HG03196 (cell line): ENCODE data around the gene HSPB8.

ENCODE experiments used
- ATAC-seq: cut with Tn5 transposase; IDR thresholded peaks from one replicate; pipeline ENCODE4 v1.9.1; 2021; ENCODE audit not compliant: unreplicated experiment

Gene HSPB8, protein sequence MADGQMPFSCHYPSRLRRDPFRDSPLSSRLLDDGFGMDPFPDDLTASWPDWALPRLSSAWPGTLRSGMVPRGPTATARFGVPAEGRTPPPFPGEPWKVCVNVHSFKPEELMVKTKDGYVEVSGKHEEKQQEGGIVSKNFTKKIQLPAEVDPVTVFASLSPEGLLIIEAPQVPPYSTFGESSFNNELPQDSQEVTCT

DNA sequence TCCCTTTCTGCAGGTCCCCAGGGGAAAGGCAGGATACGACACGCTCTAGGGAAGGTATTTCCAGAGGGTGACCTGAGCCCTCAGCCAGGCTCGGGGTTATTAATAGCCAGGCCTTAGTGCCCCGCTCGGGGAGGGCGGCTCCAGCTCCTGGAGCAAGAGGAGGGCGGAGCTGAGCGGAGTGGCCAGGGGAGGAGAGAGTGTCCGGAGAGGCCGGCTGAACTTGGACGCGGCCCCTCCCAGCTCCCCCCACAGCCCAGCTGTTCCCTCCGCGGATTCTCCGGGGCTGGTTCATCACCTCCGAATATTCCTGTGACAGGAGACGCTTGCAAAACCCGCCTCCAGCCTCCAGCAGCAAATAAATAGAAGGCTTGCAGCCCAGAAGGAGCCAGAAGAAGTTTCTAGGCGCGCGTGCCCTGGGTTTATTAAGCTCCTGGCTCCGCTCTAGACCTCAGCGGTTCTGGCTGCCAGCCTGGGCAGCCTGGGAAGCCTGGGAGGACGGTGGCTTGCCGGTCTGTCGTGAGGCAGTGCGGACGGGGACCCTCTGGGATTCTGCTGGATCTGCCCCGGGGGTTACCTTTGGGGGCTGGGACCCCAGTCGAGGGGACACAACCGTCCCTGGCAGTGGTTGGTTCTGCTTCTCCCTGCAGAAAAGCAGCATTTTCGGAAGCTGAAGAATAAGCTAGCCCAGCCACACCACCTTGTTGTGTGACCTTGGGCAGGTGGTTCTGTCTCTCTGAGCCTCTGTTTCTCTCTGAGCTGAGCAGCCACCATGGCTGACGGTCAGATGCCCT, at the start of gene HSPB8:
Gene HSPB8 (plus strand): TSS at position 388 of the 791 bp plus-strand sequence. CDS start 382 bp downstream, at position 770.
- no peak for ATAC-seq

DNA sequence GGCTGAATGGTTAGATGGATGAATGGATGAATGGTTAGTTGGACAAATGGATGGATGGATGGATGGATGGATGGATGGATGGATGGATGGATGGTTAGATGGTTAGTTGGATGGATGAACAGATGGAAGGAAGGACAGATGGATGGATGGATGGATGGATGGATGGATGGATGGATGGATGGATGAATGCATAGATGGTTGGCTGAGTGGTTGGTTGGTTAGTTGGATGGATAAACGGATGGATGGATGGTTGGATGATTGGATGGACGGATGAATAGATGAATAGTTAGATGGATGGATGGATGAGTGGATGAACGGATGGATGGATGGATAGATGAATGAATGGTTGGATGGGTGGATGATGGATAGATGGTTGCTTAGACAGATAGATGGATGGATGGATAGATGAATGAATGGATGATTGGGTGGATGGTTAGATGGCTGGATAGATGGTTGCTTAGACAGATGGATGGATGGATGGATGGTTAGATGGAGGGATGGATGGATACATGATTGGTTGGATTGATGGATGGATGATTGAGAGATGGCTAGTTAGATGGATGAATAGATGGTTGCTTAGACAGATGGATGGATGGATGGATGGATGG, 48.8 kb upstream of the HSPB8 start:
- no peak for ATAC-seq

DNA sequence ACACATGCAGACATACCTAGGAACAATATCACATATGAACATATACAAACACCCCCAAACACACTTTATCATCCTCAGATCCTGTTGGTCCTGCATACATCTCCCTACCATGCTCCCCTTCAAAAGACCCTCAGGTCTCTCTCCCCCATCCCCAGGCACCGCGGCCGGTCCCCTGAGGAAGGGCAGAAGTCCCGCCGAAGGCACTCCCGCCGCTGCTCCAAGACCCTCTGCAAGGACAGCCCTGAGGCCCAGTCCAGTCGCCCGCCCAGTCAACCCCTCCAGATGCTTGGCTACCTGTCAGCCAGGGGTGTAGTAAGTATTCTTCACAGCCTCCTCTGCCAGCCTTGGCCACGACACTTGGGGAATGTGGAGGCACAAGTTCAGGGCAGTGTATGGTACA, 48.2 kb upstream of the HSPB8 start:
- ATAC-seq: no peak

DNA sequence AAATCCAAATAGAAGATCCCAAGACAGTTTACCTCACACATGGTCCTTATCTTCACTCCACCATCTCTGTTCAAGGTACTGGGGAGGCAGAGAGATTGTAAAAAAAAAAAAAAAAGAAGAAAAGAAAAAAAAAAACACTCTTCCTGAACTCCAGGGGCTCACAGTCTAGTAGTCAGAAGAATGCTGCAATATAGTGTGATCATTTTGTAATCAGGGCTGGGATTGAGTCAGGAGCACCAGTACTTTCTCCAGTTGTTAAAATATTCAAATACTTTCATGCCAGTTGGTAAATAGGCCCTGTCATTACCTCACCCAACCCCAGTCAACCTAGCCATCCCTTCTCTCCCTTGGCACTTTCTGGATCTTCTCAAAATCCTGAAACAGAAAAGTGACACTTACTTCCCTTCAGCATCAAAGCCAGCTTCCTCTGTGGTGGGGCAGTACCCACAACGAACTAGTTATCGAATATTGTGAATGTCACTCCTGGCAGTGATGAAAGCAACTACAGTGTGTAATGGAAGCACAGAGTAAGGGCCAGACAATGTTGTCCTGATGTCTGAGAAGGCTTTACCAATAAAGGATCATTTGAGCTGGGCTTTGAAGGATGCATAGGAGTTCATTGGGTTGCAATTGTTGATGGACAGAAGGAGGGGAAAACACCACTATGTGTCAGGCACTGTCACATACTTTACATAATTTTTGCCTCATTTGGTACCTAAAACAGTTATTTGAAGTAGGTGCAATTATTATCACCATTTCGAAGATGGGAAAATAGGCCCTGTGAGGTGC, 44.3 kb upstream of the HSPB8 start:
- no peak for ATAC-seq

DNA sequence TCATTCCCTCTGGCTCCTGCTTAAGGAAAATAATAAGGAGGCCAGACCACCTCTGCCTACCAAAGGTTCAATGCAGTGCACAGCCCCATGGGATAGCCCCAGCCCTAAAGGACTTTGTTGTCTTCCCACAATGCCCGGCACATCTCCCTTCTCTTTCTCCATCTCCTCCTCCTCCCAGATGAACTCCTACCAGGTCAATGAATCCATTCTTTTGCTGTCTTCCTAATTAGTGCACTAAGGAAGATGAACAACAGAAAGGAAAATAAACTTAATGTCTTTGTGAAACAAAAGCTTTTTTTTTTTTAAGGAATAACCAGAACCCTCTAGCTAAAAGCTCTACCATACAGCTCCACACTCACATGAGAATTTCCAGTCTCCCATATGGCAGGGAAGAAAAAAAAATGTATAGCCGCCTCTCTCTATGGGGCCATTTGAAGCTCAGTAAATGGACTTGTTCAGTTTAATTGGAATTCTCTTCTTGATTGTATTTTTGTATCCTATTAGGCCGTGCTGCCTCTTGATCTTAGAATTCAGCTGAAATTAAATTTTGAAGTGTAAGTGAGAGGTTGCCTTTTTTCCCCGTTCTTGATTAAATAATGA, 41.8 kb upstream of the HSPB8 start:
- no peak for ATAC-seq

DNA sequence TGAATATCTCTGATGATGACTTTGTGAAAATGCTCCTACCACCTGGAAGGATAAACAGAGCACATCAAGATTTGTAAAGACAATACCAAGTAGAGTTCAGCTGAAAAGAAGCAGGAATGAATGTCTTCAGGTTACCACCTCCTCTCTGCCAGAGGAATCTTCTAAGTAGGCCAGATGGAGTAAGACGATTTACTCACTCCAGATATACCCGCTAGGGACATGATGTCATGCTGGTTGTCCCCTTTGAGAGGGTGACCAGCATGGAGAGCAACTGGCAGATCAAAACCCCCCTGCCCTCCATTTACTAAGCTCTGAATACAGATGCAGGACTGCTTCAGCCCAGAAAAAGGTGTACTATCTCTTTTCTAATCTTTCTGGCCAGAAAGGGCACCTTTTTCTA, 39.3 kb upstream of the HSPB8 start:
- no peak for ATAC-seq

DNA sequence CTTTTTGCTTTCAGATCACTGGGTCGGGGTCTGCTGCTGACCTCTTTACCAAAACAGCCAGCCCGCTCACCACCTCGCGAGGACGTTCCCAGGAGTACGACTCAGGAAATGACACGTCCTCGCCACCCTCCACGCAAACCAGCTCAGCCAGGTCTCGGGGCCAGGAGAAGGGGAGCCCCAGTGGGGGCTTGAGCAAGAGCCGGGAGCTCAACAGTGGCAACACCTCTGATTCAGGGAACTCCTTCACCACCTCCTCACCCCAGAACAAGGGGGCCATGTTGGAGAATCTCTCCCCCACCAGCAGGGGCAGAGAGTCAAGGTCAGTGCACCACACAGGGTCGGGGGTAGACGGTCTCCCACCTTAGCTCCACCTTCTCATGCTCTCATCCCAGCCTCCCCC, 33.4 kb upstream of the HSPB8 start:
- ATAC-seq: no peak

DNA sequence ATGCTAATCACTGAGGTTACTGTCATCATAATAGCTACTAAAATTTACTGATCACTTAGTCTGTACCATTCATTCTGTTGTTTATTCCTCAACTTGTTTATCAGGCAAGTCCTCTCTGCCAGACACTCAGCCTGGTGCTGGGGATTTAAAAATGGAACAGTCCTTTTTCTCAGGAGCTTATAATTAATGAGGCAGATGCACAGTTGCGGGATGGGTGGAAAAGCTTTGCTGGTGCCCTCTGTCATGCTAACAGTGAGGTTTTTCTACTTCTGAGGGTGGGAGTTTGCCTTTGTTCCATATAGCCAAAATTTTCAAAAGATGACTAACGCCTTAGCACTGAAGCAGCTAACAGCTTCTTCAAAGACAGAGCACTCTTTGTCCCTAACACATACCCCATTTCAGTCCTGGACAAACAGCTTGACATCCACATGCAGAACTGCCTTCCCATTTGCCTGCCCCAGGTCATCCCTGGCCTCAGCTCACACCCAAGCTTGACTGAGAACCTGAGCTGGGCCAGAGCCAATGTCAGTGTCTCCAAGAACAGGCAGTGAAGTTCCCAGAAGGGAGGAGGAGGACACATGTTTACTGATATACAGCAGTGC, 30.8 kb upstream of the HSPB8 start:
- no peak for ATAC-seq

DNA sequence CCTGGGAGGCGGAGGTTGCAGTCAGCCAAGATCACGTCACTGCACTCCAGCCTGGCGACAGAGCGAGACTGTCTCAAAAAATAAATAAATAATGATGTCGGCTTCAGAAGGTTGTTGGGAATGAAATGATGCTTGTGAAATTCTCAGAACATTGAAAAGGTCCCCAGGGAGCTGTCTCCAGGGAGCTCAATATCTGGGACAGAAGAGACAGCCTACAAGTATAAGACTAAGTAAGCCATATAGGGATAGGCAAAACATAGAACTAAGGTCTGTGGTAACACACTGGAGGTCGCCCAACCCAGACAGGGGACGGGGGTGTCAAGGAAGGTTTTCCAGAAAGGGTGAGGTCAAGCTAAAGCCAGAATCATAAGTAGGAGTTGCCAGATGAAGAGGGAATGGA, 29.5 kb upstream of the HSPB8 start:
- no peak for ATAC-seq

DNA sequence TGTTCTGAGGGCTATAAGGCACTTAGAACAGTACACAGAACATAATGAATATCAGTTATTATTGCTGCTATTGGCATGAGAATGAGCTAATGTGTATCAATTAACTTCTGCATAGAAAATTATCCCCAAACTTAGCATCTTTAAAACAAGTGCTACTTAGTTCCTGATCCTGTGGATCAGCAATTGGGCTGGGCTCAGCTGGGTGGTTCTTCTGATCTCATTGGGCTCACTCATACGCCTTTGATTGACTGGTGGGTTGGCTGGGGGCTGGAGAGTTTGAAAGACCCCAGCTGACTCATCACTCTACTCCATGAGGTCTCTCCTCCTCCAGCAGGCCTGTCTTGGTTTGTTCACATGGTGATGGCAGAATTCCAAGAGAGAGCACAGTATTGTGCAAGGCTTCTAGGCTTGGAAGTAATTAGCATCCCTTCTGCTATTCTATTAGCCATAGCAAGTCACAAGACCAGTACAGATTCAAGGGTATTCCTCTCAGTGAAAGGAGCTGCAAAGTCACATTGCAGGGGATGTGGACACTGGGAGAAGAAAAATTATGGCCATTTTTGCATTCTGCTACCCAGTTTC, 27.2 kb upstream of the HSPB8 start:
- ATAC-seq: no peak

DNA sequence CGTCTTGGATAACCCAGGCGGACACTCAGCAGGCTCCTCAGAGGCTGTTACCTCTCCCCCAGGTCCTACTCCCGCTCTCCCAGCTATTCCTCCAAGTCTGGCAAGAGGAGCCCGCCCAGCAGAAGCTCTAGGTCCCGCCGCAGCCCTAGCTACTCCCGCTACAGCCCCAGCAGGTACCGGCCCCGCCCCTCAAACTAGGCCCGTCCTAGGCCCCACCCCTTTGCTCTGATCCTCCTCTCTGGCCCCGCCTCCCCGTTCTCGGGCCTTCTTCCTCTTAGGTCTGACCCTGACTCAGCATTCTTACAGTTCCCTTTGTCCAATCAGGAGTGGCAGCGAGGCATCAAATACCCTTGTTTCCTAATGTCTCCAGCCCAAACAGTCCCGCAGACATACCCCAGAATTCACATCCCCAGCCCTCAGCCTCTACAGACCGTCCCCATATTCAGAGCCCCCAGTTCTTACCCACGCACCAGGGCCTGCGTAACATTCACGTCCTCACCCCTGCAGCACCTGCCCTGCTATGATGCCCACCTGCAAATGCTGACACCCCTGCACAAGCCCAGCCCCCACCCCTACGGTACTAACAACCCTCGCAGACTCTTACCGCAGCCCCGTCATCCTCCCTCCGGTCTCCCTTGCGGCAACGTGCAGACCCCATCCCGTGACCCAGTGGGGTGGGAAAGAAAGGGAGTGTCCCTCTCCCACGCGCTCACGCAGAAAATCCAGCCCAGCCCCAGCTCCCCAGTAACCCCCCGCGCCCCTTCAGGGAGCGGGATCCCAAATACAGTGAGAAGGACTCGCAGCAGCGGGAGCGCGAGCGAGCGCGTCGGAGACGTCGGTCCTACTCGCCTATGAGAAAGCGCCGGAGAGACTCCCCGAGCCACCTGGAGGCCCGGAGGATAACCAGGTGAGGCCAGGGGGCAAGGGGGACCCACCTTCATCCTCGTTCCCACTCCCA, 25.0 kb upstream of the HSPB8 start:
- ATAC-seq: no peak

DNA sequence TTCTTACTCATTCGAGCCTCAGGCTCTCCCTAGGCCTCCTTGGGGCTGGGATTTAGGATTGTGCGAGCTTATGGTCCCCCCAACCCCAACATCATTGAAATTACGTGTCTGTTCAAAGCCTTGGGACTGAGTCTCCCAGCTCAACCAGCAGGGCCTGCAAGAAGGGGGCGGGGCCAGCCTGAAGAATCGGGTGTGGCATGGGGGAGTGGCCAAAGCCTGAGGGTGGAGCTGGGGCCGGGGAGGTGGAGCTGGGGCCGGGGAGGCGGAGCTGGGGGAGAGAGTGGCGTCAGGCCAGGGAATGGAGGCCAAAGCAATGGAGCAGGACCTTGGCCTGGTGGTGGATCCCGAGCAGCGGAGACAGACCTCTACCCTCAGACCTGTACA, 24.3 kb upstream of the HSPB8 start:
- ATAC-seq: no peak

DNA sequence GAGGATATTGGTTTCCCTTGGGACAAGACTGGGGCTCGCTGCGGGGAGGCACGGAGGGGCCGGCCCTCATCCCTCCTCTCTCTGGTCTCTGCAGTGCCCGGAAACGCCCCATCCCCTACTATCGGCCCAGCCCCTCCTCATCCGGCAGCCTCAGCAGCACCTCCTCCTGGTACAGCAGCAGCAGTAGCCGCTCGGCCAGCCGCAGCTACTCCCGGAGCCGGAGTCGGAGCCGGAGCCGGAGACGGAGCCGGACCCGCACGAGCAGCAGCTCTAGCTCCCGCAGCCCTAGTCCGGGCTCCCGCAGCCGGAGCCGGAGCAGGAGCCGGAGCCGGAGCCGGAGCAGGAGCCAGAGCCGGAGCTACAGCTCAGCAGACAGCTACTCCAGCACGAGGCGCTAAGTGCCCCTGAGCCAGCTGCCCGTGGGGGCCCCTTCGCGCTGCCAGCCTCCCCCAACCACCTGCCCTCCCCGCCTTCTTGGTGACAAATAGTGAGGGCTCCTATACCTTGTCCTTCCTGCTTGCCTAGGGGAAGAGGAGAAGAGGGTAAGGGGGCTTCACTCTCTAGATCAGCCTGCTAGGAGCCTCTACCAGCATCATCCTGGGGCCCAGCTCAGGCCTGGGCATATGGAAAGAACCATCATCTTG, 22.2 kb upstream of the HSPB8 start:
- no peak for ATAC-seq

DNA sequence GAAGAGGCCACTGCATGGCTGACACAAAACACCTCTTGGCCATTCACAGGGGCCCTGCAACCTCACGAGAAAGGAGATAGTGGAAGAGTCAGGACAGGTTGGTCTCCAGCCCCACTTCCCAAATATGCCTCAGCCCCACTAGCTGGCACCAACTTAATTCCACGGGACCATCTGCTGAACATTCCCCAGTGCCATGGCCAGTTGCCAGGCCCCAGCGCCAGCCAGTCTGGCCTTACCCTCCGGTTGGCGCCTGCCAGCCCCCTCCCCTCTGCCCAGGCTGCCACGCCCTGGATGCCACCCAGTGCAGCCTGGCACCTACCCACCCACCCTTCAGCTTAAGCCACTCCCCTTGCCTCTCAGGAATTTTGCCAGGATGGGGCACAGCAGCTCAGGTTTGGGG, 21.2 kb upstream of the HSPB8 start:
- no peak for ATAC-seq

DNA sequence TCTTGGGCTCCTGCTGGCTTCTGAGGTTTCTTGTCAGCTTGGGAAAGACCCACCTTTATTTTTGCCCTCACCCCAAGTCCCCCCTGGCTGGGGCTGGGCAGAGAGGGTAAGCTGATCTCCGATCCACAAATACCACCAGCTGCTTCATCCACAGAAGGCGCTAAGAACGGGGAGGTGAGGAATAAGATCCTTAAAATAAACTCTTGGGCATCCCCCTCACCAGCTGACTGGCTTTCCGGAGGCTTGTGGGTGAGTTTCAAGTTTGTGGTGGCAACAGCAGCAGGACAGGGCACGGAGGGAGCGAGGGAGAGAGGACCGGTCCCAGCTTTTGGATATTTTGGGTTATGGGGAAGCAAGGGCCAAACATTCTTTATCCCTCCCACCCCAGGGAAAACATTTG, 20.8 kb upstream of the HSPB8 start:
- no peak for ATAC-seq

DNA sequence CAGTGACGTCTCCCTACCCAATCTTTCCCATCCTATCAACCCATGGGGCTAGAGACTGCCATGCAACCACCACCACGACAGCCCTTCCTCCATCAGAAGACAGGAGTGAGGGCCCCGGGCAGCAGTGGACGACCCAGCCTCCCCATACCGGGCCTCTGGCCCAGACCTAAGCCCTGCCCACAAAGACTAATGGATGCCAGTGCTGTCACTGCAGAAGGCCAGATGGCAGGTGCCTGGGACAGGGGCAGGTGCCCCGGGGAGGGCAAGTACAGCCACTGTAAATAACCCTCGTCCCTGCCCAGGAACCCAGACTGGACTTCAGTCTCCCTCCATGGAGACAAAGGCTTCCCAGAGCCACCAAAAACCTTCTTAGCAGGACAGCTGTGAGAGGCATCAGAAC, 20.3 kb upstream of the HSPB8 start:
- ATAC-seq: no peak

DNA sequence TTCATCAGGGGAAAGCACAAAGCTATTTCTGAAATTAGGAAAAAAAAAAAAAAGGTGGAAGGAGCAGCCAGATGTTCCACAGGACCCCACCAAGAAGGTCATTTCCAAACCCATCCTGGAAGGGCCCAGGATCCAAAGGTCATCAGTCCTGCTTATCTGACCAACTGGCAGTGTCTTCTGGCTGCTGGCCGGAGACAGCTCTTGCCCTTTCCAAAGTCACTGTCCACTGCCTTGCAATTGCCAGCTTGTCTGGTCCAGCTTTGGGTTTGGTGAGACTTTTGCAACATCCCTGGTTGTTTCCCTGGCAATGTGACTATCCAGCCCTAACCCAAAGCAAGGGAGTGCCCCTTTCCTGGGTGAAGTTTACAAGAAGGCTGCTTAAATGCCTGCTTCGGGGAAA, 18.9 kb upstream of the HSPB8 start:
- no peak for ATAC-seq

DNA sequence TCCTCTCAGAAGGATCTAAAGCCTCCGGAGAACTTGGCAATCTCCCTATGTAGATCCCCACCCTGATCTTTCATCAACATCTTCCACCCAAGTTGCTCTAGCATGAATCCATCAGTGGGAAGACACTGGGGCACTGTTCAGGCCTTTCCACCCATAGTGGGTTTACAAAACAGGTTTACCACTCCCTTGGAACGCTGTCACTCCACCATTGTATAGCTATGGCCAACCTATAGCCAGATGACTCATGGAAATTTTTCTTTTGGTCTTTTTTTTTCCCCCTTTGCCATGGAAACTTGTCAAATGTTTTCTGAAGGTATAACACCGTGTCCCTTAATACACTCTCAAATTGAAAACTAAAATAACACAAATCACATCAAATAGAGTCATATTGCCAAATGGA, 10.8 kb upstream of the HSPB8 start:
- ATAC-seq: no peak

DNA sequence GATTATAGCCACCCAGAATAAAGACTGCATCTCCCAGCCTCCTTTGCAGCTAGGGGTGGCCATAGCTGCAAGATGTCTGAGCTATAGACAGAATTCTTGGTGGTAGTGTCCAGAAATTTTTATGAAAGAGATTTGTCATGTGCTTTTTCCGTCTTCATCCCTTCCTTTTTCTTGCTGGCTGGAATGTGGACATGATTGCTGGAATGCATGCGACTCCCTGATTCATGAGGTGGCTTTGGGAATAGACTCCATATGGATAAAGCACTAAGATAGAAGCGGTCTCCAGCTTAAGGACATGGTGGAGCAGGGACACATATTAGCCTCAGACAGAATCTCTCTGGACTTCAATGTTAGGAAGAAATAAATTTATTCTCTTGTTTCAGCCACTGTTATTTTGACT, 10.0 kb upstream of the HSPB8 start:
- ATAC-seq: no peak
